GM18873 (cell line): ENCODE data around the gene EEF1A2.

ENCODE experiments used
- ATAC-seq: cut with Tn5 transposase; IDR thresholded peaks from one replicate; pipeline ENCODE4 v1.9.1; 2021; ENCODE audit warnings: mild to moderate bottlenecking, moderate library complexity, moderate number of reproducible peaks; ENCODE audit not compliant: unreplicated experiment, low FRiP score

The EEF1A2 gene

GRCh38 chr20:63498960-63499337 lies at the start of gene EEF1A2:
Gene EEF1A2, minus strand, starts transcription at chr20:63499083. Its CDS starts 1,320 bp downstream, at chr20:63497763.
- no peak for ATAC-seq

DNA sequence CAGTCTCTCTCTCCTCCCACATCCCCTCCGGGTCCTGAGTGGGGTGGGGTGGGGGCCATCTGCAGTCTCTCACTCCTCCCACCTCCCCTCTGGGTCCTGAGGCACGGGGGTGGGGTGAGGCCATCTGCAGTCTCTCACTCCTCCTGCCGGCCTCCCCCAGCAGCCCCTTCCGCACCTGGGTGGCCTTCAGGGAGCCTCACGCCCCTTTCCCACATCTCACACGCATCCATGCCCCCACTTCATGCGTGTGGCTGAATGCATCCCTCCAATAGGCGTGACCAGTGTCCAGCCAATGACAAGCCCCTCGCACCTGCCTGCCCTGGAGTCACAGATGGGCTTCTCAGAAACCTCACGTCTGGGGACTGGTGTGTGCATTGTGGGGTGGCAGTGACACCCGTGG lies 49.7 kb upstream of the EEF1A2 start:
- ATAC-seq: no peak

DNA sequence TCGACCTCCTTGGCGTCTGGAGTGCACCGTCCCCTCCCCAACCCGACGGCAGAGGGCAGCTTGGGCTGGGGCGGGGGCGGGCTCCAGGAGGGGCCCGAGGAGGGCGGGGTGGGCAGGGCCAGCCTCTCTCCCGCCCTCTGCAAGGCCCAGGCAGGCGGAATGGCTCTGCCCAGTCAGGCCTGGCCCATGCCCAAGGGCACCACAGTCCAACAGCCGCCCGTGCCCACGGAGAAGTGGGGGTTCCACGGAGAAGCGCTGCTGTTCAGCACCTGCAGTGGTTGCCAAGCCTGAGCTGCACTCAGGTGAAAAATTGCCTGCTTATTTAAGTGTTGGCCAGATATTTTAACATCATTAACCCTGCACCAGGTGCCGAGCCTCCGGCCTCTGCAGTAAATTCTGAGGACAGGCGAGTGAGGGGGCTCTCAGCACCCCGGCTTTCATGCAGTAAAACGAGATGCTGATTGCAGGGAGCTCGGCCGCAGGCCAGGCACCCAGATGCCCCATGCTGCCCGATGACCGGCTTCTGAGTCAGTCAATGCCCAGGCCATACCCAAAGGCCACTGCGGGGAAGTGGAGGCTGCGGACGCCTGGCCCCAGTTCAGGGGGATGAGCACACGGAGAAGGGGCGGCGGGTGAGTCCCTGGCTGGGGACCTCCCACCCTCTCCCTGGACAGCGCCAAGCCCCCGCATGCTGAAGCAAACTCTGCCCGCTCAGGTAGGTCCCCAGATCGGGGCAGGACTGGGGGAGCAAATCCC lies 49.0 kb upstream of the EEF1A2 start, which contains the start of gene SRMS:
TSS of gene SRMS (minus strand) at position 25 of the 756 bp plus-strand sequence. CDS start 286 bp downstream, outside the sequence.
- no peak for ATAC-seq

DNA sequence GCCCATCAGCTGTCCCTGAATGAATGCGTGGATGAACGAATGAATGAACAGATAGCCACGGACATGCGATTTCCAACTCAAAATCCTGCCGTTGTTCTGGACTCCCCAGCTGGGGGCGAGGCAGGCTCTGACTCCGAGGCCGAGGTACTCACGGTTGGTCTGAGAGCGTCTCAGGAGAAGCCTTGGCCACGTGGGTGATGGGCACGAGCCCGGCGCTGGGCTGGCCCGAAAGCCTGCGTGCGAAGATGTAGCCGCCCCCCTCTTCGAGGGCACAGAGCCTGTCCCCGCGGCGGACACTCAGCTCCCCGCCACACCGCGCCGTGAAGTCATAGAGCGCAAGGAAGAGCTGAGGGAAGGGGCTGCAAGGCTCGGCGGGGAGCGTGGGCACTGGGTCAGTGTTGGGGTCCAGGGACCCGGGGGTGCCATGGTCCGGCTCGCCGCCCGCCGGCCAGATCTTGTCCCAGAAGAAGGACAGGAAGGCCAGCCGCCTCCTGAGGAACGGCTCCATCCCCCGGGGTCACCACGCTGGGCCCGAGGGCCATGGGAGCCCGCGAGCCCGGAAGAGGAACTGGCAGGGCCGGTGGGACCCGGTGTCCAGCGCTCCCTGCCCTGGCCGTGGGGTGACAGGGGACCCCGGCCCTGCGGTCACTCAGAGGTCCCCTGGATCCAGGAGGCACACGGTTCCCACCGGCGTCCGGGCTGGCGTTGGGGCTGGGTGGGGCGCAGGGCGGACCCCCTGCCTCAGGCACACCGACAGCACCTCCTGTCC lies 48.3 kb upstream of the EEF1A2 start:
- ATAC-seq: no peak

DNA sequence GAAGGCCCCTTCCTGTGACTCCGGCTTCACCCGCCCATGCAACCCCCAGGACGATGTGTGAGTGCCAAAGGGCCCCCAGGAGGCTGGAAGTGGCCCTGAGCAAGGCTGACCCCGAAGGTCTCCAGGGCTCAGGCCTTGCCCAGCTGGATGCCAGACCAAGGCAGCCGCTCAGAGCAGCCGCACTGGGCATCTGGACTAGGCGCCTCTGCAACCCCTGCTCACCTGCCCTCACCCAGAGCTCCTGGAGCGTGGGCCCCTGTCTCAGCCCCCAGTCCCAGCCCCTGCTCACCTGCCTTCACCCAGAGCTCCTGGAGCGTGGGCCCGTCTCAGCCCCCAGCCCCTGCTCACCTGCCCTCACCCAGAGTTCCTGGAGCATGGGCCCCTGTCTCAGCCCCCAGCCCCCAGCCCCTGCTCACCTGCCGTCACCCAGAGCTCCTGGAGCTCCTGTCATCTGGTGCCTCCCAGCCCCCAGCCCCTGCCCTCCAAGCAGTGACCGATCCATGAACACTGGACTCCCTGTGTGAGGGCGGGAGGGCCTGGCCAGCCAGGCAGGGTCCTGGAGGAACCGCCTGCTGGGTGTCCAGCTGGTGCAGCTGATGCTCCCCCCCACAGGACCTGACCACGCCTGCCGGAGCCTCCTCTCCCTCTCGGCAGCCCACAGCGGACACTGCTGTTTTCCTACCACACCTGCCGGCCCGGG lies 47.5 kb upstream of the EEF1A2 start:
- no peak for ATAC-seq

DNA sequence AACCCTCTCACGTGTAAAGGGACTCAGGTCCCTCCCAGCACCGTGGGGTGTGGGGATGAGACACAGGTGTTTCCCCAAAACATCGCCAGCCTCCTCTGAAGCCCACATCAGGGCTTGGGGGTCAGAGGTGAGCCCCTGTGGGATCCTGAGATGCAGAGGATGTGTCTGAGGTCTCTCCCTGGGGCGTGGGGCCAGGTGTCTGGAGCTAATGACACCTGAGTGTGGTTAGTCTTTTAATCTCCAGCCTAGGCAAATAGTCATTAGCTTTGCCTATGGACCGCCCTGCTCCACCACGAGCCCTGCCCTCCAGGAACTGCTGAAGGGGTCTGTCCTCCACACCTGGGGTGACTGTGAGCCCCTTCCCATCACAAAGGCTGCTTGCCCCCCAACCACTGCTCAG lies 46.9 kb upstream of the EEF1A2 start:
- ATAC-seq: no peak

GRCh38 chr20:63544958-63545516 lies 46.2 kb upstream of the EEF1A2 start:
- ATAC-seq: no peak

- ATAC-seq: no peak
Measured at GRCh38 chr20:63544241-63544957, 45.5 kb upstream of the EEF1A2 start.

GRCh38 chr20:63543733-63544132 lies 44.9 kb upstream of the EEF1A2 start:
- ATAC-seq: no peak

- no peak for ATAC-seq
Measured at GRCh38 chr20:63543131-63543530, 44.2 kb upstream of the EEF1A2 start.

- ATAC-seq: no peak
Measured at GRCh38 chr20:63542696-63543095, 43.8 kb upstream of the EEF1A2 start.

GRCh38 chr20:63542031-63542559 lies 43.2 kb upstream of the EEF1A2 start:
- no peak for ATAC-seq

- ATAC-seq: no peak
Measured at GRCh38 chr20:63541371-63541770, 42.5 kb upstream of the EEF1A2 start.

- ATAC-seq: no peak
Measured at GRCh38 chr20:63540417-63541186, 41.7 kb upstream of the EEF1A2 start.

DNA sequence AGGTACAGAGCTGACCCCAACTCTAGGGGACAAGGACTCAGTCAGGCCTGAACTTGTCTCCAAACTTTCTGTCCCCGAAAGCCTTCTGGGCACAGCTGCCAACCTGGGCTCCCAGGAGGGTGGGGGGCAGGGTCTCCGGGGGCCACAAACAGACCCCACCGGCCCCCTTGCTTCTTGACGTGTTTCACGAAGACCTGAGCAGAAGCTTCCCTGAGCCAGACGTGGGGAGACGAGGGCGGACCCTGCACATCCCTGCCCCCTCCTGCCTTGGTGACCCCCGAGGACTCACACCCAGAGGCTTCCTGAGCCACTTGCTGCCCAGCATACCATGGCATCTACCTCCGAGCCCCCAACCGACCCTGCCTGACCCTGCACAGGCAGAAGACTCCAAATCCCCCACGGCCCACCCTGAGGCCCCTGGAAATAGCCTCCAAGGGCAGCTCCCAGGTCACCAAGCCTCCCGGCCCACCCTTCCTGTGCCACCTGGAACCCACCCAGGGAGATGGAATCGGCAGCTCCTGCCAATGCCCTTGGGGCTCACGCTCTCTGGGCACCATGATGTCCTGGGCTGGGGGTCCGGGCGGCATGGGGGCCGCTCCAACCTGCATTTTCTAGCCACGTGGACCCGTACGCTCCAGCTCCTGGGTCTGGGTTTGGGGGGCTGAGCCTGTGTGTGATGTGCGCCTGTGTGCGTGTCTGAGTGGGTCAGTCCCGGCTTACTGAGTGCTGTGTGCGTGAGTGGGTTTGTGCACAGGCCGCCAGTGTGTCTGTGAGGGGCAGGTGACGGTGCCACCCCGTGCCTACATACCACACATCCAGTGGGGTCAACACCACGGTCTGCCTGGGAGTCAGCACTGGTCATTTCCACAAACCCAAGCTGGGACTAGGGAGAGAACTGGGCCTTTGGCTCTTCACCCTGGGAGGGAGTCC lies 40.8 kb upstream of the EEF1A2 start:
- no peak for ATAC-seq

- ATAC-seq: no peak
Measured at GRCh38 chr20:63539092-63539430, 40.2 kb upstream of the EEF1A2 start.

- ATAC-seq: no peak
Measured at GRCh38 chr20:63538204-63539091, 39.6 kb upstream of the EEF1A2 start.
